GM12801 (cell line): Measurements from ENCODE around the gene P4HB.

Experiments
- CTCF ChIP-seq: IDR thresholded peaks from one replicate; pipeline ENCODE4 v1.5.1; 2011; ENCODE audit warnings: control low read depth; ENCODE audit not compliant: insufficient read length; ENCODE audit errors: extremely low read depth

Gene P4HB

GRCh38 chr17:81841866-81842265 lies 18.5 kb downstream of the P4HB start:
- no peak for TF ChIP-seq CTCF

DNA sequence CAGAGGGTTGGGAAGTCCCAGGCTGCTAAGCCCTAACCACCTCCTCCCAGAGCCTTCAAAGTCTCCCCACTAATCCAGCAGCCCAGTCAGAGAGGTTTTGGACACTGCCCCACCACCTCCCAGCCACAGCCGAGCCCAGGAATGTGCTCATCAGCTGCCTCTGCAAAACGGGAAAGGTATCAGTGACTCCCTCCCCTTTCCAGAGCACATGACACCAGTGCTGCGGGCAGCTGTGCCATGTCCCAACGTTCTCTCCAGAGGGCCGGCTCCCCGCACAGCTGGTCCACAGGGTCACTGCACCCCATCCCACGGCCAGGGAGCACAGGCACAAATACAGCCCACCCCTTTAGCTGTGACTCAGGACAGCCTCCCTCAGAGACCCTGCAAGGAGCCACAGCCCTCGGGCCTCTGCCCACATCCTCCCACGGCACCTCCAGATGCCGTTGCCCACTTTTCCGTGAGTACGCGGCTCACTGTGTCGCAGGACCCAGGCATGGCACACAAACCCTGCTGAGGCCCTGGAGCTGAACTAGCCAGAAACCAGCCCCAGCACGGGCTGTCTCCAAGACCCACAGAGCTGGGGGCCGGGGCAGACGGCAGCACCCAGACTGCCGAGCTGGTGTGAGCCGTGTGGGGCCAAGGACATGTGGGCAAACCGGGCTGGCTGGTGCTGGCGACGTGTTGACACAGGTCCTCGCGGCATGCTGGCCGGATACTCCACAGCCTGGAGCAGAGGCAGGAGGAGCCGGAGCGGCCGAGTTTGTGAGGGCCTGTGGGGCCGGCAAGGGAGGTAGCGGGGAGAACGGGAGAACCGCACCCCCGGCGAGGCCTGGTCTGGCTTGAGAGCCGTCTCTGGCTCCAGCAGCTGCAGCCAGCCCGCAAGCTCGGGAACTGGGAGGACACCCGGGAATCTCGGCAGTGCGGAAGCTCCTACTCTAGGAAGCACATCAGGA lies 19.2 kb downstream of the P4HB start:
- no peak for TF ChIP-seq CTCF

GRCh38 chr17:81839301-81839700 lies 21.0 kb downstream of the P4HB start:
- TF ChIP-seq CTCF = no peak

DNA sequence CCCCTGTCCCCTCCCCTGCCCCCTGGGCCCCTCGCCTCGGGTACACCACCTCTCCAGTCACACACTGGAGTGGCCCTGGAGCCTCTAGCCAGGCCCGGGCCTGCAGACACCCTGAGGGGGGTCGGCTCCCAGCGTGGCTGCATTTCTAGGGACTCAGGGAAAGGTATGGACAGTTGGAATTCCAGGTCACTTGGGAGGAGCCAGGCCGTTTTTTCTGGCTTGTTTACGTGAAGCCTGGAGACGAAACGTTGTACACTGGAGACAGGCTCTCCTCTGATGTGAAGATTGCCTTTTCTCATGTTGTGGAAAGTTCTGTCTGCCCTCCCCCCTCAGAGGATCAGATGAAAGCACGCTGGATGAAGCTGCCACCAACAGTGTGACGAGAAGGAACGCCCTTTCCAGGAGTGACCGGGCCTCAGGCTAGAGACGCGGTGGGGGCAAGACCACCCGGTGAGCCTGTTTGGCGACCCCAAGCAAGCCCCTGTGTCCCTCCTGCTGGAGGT lies 21.5 kb downstream of the P4HB start:
- no peak for TF ChIP-seq CTCF

DNA sequence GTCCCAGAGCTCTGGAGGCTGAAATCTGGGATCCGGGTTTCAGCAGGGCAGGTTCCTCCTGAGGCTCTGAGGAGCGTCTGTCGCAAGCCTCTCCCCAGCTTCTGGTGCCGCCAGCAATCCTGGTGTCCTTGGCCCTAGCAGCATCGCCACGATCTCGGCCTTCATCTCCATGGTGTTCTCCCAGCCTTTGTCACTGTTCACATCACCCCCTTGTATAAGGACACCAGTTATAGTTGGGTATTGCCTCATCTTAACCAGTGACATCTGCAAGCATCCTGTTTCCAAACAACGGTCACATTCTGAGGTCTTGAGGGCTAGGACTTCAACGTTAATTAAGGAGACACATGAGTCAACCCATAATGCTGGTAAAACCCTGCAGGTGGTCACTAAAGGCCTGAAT lies 22.7 kb downstream of the P4HB start:
- TF ChIP-seq CTCF = no peak

DNA sequence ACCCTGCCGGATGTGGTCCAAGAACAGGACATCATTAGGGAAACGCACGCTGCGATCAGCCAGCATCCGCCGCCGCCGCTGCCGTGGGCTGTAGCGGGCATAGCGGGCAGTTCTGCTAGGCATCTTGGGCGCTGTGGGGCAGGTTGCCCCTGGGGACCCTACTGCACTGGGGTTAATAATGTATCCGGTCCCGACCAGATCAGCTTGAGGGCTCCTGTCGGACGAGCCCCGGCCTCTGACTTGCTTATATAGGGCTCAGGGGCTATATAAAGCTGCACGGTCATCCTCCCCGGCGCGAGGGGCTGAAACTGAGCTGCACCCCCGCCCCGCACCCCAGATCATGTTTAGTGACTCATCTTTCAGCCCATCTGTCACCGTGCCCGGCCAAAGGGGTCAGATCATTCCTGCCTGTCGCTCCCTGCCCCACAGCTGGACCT lies 25.5 kb downstream of the P4HB start, which contains the start of gene PPP1R27:
PPP1R27 (minus strand) TSS at position 220 of the 437 bp plus-strand sequence; CDS start at position 123, 97 bp downstream.
- no peak for TF ChIP-seq CTCF

- no peak for TF ChIP-seq CTCF
Measured at GRCh38 chr17:81833921-81834830, 26.2 kb downstream of the P4HB start.
